ENCODE data around the gene TACR1. TPM values are rescaled to one million over a fixed set of nuclear protein-coding genes. Genes with fewer than 3 reads are reported as not detected.
A peak's percentile ranks its signal among the peaks of the same experiment; 100 is the strongest.
"Not testable (repeated sequence)": the region's sequence is repeated elsewhere in the genome, so short reads cannot be mapped to it uniquely, and the experiment has no call there.

The TACR1 gene
- polyA plus RNA-seq, 1 experiment: 0.30 TPM

DNA sequence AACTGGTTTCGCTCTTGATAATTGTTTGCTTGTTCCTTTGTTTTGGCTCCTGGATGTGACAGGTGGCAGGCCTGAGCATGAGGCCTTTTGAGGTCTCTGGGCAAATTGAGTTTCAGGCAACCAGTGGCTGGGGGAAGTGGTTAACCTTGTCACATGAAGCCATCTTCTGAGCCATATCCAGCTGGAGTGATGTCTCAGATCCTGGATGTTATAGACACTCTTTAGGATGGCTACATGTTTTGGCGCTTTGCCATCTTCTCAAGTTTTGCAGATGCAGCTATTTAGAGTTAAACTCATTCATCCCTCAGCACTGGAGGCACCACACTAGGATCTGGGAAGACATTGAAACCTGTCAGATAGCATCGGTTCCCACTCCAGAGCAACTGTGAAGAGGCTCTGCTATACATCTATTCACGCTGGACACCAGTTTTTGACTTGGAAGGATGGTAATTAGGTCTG is 25.3 kb upstream of the TACR1 start:
- no peak overlapping the region for H3K4me3 ChIP-seq (ENCODE audit: low read depth, low read length)
- no peak for DNase-seq (ENCODE audit: low read depth, low spot score)
- CTCF ChIA-PET: no interaction called here
- no peaks in the 10 kb centered on the region for H3K9me3 ChIP-seq (ENCODE audit: control insufficient read depth, insufficient read depth, low read length)
- POLR2A ChIA-PET: no interaction called here
- TF ChIP-seq, protein P1, sequence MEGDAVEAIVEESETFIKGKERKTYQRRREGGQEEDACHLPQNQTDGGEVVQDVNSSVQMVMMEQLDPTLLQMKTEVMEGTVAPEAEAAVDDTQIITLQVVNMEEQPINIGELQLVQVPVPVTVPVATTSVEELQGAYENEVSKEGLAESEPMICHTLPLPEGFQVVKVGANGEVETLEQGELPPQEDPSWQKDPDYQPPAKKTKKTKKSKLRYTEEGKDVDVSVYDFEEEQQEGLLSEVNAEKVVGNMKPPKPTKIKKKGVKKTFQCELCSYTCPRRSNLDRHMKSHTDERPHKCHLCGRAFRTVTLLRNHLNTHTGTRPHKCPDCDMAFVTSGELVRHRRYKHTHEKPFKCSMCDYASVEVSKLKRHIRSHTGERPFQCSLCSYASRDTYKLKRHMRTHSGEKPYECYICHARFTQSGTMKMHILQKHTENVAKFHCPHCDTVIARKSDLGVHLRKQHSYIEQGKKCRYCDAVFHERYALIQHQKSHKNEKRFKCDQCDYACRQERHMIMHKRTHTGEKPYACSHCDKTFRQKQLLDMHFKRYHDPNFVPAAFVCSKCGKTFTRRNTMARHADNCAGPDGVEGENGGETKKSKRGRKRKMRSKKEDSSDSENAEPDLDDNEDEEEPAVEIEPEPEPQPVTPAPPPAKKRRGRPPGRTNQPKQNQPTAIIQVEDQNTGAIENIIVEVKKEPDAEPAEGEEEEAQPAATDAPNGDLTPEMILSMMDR (IDR thresholded peaks at IDR 0.05; ENCODE audit: low read depth, low read length): no peak
- H3K27me3 ChIP-seq (ENCODE audit: control insufficient read depth, insufficient read depth, low read length): no peaks in the 10 kb centered on the region
- no peak overlapping the region for H3K27ac ChIP-seq (ENCODE audit: low read depth, low read length)

DNA sequence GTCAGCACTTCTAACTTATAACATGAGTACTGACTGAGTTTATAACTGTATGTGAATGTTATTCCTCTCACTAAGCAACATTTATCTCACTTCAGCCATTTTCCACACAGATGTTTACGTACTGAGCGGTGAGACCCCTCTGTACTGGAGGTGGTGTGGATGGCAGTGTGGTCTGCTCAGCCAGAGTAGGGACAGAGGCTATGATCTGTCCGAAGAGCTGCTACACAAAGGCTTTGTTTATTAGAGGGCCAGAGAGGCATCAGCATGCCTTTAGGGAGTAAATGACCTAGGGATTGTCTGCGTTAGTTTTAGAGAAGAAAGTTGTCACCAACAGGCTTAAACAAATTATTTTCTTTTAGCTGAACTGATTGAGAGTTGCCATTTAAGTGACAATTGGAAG is 23.2 kb upstream of the TACR1 start:
- Histone ChIP-seq H3K9me3 (ENCODE audit: control insufficient read depth, insufficient read depth, low read length) (no peaks in the 10 kb centered on the region), H3K27me3 (ENCODE audit: control insufficient read depth, insufficient read depth, low read length) (no peaks in the 10 kb centered on the region), H3K27ac (ENCODE audit: low read depth, low read length) (peak overlapping the region; percentile 31), H3K4me3 (ENCODE audit: low read depth, low read length) (no peak overlapping the region)
- ChIA-PET CTCF (interaction anchor here (0.6 to 2.4 kb wide), 5 partner anchors 20 to 566 kb away, joined by 3 to 9 read pairs (median 3); partner anchors contain the start of gene TACR1), POLR2A (no interaction called here)
- DNase-seq (ENCODE audit: low read depth, low spot score): no peak
- TF ChIP-seq, protein P1 (IDR thresholded peaks at IDR 0.05; ENCODE audit: low read depth, low read length): no peak

DNA sequence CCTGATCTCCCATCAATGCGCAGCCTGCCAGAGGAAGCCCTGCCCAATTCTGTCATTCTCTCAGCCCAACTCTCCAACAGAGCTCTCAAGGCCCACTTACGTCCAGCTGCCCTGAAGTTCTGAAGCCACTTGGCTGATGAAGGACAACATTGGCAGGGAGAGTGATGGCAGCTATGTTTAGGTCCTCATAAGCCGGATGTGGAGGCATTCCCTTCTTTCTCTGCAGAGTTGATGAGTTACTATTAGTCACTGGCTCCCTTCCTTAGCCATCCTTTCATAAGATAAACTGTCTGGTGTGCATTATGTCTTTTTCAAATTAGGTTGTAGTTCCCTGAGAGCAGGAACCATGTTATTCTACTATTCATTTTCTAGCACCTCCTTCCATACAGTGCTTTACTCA is 22.5 kb upstream of the TACR1 start:
- POLR2A ChIA-PET: no interaction called here

DNA sequence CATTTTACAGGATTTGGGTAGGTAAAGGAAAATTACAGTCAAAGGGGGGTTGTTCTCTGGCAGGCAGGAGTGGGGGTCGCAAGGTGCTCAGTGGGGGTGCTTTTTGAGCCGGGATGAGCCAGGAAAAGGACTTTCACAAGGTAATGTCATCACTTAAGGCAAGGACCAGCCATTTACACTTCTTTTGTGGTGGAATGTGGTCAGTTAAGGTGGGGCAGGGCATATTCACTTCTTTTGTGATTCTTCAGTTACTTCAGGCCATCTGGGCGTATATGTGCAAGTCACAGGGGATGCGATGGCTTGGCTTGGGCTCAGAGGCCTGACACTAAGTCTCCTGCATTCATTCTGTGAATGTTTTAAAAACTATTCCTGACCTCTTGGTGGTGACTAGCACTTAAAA is 19.9 kb upstream of the TACR1 start:
- H3K9me3 ChIP-seq (ENCODE audit: control insufficient read depth, insufficient read depth, low read length); H3K27me3 ChIP-seq (ENCODE audit: control insufficient read depth, insufficient read depth, low read length); DNase-seq (ENCODE audit: low read depth, low spot score); POLR2A ChIA-PET; H3K4me3 ChIP-seq (ENCODE audit: low read depth, low read length); H3K27ac ChIP-seq (ENCODE audit: low read depth, low read length); CTCF ChIA-PET: not testable (repeated sequence)

More for the DNA sequence above, 22.5 kb upstream of the TACR1 start:
- TF ChIP-seq, protein P1 (IDR thresholded peaks at IDR 0.05; ENCODE audit: low read depth, low read length): no peak
- H3K9me3 ChIP-seq (ENCODE audit: control insufficient read depth, insufficient read depth, low read length): no peaks in the 10 kb centered on the region
- CTCF ChIA-PET: interaction anchor here (2.4 kb wide), 1 partner anchor 22 kb away, joined by 9 read pairs; the partner anchor contains the start of gene TACR1
- no peaks in the 10 kb centered on the region for H3K27me3 ChIP-seq (ENCODE audit: control insufficient read depth, insufficient read depth, low read length)
- H3K27ac ChIP-seq (ENCODE audit: low read depth, low read length): no peak overlapping the region
- DNase-seq (ENCODE audit: low read depth, low spot score): peak; percentile 45
- H3K4me3 ChIP-seq (ENCODE audit: low read depth, low read length): no peak overlapping the region

DNA sequence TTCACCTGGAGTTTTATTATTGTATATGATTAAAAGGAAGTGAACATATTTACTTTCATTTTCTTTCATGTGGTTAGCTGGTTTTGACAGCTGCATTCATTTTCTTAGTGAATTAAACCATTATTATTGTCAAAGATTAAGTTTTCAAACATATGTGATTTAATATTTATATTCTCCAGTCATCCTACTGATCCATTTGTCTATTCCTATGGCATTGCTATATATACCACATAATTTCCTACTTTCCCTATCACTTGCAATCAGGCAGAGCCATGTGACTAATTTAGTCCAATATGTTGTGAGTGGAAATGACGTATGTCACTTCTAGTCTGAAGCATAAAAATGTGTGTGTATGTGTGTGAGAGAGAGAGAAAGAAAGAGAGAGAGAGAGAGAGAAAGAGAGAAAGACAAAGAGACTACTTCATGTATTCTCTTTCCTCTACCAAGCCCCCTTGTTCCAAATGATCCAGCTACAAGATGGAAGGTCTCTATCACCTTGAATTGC is 12.0 kb upstream of the TACR1 start:
- ChIA-PET POLR2A (no interaction called here), CTCF (no interaction called here)
- Histone ChIP-seq H3K27ac (ENCODE audit: low read depth, low read length) (no peak overlapping the region), H3K27me3 (ENCODE audit: control insufficient read depth, insufficient read depth, low read length) (no peaks in the 10 kb centered on the region), H3K9me3 (ENCODE audit: control insufficient read depth, insufficient read depth, low read length) (no peaks in the 10 kb centered on the region), H3K4me3 (ENCODE audit: low read depth, low read length) (no peak overlapping the region)
- DNase-seq (ENCODE audit: low read depth, low spot score): no peak
- TF ChIP-seq, protein P1 (IDR thresholded peaks at IDR 0.05; ENCODE audit: low read depth, low read length): no peak

Measured in AG04450 (cell line).